Osteocyte (in vitro differentiated cells): Measurements from ENCODE around the gene ABL1. TPM values are rescaled to one million over a fixed set of nuclear protein-coding genes. Genes with fewer than 3 reads are reported as not detected.

Experiments
- DNase-seq: peaks from one replicate; pipeline ENCODE4 v3.0.0; 2021; ENCODE audit warnings: mixed read lengths; ENCODE audit not compliant: unreplicated experiment; ENCODE audit errors: extremely low spot score
- H3K27ac Mint-ChIP-seq: one replicate; pipeline ENCODE4 v1.8.0; 2021; ENCODE audit warnings: mild to moderate bottlenecking, mixed read lengths; ENCODE audit not compliant: unreplicated experiment
- H3K27me3 Mint-ChIP-seq: one replicate; pipeline ENCODE4 v1.8.0; 2021; ENCODE audit warnings: mixed read lengths; ENCODE audit not compliant: unreplicated experiment
- H3K36me3 Mint-ChIP-seq: one replicate; pipeline ENCODE4 v1.8.0; 2021; ENCODE audit warnings: mixed read lengths; ENCODE audit not compliant: unreplicated experiment
- H3K4me1 Mint-ChIP-seq: one replicate; pipeline ENCODE4 v1.8.0; 2021; ENCODE audit warnings: mixed read lengths; ENCODE audit not compliant: unreplicated experiment
- H3K4me3 Mint-ChIP-seq: one replicate; pipeline ENCODE4 v1.8.0; 2021; ENCODE audit warnings: mild to moderate bottlenecking, moderate library complexity, mixed read lengths; ENCODE audit not compliant: unreplicated experiment
- H3K9me3 Mint-ChIP-seq: one replicate; pipeline ENCODE4 v1.8.0; 2021; ENCODE audit warnings: mixed read lengths; ENCODE audit not compliant: unreplicated experiment
- total RNA-seq: library from RNA; stranded (reverse); gene quantifications from 2 replicates; pipeline ENCODE4 v1.2.1, GENCODE V29; 2021
- TF ChIP-seq, protein P1 (sequence below): fragments of 200-600 bp; sonication (generic); IDR thresholded peaks from 2 replicates; pipeline ENCODE4 v1.5.0; 2021; ENCODE audit warnings: antibody characterized with exemption, mild to moderate bottlenecking, moderate library complexity

ABL1 gene
- total RNA-seq, 1 donor from 2014 or later, result 101 TPM

DNA sequence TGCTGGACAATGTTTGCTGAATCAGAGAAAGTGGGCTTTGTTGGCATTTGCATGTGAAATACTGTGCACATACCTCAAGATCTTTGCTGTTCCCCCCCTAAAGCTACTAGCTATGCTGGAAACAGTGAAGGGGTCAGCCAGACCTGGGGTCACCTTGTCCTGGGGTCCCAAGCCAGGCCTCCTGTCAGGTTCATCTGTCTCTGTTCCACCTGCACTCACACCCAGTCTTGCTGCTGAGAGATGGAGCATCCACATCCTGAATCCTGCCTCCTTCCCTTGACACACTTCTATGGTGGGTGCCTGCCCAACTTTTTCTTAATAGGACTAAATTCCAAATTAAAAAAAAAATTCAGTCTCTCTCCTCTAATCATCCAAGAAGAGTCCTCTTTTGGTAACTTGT lies 4.0 kb upstream of the ABL1 start:
- Mint-ChIP-seq H3K4me3 (no peak overlapping the region), H3K27ac (no peak overlapping the region), H3K4me1 (peaks cover 39% of the 10 kb centered on the region), H3K9me3 (peaks cover 5% of the 10 kb centered on the region), H3K36me3 (peaks cover 4% of the 10 kb centered on the region), H3K27me3 (no peaks in the 10 kb centered on the region)
- no peak for DNase-seq
- TF ChIP-seq, protein P1, sequence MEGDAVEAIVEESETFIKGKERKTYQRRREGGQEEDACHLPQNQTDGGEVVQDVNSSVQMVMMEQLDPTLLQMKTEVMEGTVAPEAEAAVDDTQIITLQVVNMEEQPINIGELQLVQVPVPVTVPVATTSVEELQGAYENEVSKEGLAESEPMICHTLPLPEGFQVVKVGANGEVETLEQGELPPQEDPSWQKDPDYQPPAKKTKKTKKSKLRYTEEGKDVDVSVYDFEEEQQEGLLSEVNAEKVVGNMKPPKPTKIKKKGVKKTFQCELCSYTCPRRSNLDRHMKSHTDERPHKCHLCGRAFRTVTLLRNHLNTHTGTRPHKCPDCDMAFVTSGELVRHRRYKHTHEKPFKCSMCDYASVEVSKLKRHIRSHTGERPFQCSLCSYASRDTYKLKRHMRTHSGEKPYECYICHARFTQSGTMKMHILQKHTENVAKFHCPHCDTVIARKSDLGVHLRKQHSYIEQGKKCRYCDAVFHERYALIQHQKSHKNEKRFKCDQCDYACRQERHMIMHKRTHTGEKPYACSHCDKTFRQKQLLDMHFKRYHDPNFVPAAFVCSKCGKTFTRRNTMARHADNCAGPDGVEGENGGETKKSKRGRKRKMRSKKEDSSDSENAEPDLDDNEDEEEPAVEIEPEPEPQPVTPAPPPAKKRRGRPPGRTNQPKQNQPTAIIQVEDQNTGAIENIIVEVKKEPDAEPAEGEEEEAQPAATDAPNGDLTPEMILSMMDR, result no peak

DNA sequence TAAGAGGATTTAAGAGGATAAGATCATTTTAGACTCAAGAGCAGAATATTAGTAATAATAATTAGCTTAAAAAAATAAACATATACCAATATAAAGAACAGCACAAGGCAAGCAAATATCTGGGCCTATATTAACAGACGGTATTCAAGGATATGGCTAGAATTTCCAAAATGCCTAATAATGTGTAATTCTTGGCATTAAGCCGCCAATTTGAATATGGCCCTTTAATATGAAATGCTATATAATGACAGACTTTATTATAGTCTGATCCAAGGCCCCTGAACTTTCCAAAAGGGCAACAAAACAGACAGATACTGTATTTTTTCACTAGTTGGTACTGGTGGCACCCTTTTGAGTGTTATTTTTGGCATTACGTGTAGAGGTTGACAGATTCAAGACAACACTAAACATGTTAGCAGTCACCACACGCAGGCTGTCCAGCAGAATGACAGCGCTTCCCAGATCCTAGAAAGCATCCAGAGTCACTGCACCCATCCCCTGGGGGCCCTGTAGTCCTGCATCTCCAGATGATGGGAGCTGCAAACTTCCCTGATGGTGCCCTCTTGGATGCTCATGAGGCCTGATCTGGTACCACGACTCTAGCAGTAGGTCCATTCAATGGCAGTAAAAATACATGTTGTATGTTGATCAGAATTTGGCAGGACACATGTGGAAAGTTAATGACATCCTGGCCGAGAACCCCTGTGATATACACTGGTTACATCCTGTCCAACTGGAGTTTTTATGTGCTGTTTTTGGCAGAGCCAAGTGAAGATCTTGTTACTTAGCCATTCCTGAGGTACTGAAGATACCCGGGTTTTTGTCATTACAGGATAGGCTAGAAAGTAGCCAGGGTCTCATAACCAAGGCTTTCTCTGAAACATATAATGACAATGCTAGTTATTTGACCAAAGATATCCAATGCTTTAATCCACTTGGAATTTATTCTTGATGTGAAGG lies 1.7 kb upstream of the ABL1 start:
- H3K4me3 Mint-ChIP-seq, result peak overlapping the region; percentile 81
- peaks cover 4% of the 10 kb centered on the region for H3K36me3 Mint-ChIP-seq
- peaks cover 50% of the 10 kb centered on the region for H3K4me1 Mint-ChIP-seq
- TF ChIP-seq, protein P1, result no peak
- peak overlapping the region; percentile 94 for H3K27ac Mint-ChIP-seq
- H3K27me3 Mint-ChIP-seq, result no peaks in the 10 kb centered on the region
- H3K9me3 Mint-ChIP-seq, result peaks cover 5% of the 10 kb centered on the region
- no peak for DNase-seq

DNA sequence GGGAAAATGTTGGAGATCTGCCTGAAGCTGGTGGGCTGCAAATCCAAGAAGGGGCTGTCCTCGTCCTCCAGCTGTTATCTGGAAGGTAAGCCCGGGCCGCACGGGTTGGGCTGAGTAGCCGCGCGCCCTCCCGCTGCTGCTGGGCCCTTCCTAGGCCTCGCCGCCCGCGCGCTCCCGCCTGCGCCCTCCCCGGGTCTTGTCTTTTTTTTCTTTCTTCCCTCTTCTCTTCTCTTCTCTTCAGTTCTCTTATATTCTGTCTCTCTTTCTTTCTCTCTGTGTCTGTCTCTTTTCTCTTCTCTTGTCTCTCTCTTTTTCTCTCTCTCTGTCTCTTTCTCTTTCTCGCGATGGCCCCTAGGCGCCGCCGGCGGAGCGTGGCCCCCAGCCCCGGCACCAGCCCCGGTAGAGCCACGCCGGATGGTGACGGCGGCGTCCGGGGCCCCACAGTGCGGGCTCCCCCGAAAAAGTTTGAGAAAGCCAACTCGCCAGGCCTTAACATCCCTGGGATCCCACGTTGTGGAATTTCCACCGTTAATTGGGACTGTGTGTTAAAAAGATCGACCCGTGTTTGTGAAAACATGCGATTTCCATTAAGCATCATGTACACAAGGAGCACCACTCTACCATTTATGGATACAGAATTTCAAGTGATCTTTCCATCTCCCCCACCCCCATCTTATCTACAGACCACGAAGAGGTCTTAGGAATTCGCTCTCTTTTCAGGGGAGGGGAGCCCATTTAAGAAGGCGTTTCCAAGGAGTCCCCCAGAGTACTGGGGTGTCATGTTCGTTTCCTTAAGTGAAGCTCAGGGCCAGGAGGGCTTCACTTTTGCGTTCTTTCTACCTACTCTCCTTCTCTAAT lies 616 bp downstream of the ABL1 start:
- no peak for DNase-seq
- no peaks in the 10 kb centered on the region for H3K36me3 Mint-ChIP-seq
- peak overlapping the region; percentile 98 for H3K4me3 Mint-ChIP-seq
- H3K9me3 Mint-ChIP-seq, result no peaks in the 10 kb centered on the region
- no peaks in the 10 kb centered on the region for H3K27me3 Mint-ChIP-seq
- peaks cover 61% of the 10 kb centered on the region for H3K4me1 Mint-ChIP-seq
- TF ChIP-seq, protein P1, result no peak
- H3K27ac Mint-ChIP-seq, result peak overlapping the region; percentile 98

DNA sequence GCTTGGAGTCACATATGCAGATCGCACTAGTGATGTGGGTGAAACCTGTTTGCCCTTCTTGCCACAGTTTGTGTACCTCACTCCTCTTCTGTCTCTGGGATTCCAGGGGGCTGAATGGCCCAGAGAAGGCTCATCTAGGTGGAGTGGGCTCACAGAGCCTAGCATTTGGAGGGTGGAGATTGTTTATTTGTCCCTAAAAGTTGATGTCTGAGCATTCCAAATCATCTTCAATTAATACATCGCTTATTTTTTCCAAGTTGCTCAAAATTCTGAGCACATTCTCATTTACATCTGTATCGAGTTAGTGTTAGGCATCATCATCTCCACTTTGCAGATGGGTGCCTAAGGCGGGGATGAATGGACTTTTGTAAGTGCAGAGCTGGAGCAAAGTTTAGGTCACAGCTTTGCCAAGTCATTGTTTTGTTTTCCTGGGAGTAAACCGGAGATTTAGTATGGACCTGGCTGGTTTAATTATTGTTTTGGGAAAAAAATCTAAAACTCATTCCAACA lies 2.0 kb downstream of the ABL1 start:
- Mint-ChIP-seq H3K4me3 (peak overlapping the region; percentile 98), H3K9me3 (no peaks in the 10 kb centered on the region), H3K27ac (peak overlapping the region; percentile 98), H3K36me3 (no peaks in the 10 kb centered on the region), H3K27me3 (no peaks in the 10 kb centered on the region), H3K4me1 (peaks cover 68% of the 10 kb centered on the region)
- no peak for DNase-seq
- TF ChIP-seq, protein P1, result no peak
